ENCODE data around the gene ST7L.

The ST7L gene

GRCh38 chr1:112544751-112545150, 74.2 kb downstream of the ST7L start:
- DNase-seq = no peak

- no peak for DNase-seq
Observed at GRCh38 chr1:112544011-112544688, 74.8 kb downstream of the ST7L start.

- DNase-seq = no peak
Observed at GRCh38 chr1:112542206-112542973, 76.6 kb downstream of the ST7L start.

- DNase-seq = no peak
Observed at GRCh38 chr1:112541299-112541698, 77.6 kb downstream of the ST7L start.

- no peak for DNase-seq
Observed at GRCh38 chr1:112540226-112540794, 78.6 kb downstream of the ST7L start.

- no peak for DNase-seq
Observed at GRCh38 chr1:112538883-112539282, 80.1 kb downstream of the ST7L start.

- no peak for DNase-seq
Observed at GRCh38 chr1:112537456-112537855, 81.5 kb downstream of the ST7L start.

- DNase-seq = no peak
Observed at GRCh38 chr1:112536561-112536960, 82.4 kb downstream of the ST7L start.

- DNase-seq = no peak
Observed at GRCh38 chr1:112533029-112533428, 85.9 kb downstream of the ST7L start.

- DNase-seq = no peak
Observed at GRCh38 chr1:112532064-112532463, 86.9 kb downstream of the ST7L start.

- no peak for DNase-seq
Observed at GRCh38 chr1:112530832-112531231, 88.1 kb downstream of the ST7L start.

- DNase-seq = no peak
Observed at GRCh38 chr1:112529301-112529700, 89.6 kb downstream of the ST7L start.

- no peak for DNase-seq
Observed at GRCh38 chr1:112528076-112528475, 90.9 kb downstream of the ST7L start.

GRCh38 chr1:112527266-112528010, 91.5 kb downstream of the ST7L start:
- DNase-seq = no peak

GRCh38 chr1:112524986-112525385, 94.0 kb downstream of the ST7L start:
- no peak for DNase-seq

- DNase-seq = no peak
Observed at GRCh38 chr1:112524251-112524650, 94.7 kb downstream of the ST7L start.

GRCh38 chr1:112522621-112523020, 96.3 kb downstream of the ST7L start:
- no peak for DNase-seq

- no peak for DNase-seq
Observed at GRCh38 chr1:112520166-112520565, 98.8 kb downstream of the ST7L start.

GRCh38 chr1:112518186-112518585, 100.8 kb downstream of the ST7L start:
- no peak for DNase-seq

- DNase-seq = no peak
Observed at GRCh38 chr1:112517646-112518045, 101.3 kb downstream of the ST7L start.

- no peak for DNase-seq
Observed at GRCh38 chr1:112517231-112517630, 101.7 kb downstream of the ST7L start.

- DNase-seq = no peak
Observed at GRCh38 chr1:112516141-112516540, 102.8 kb downstream of the ST7L start.

GRCh38 chr1:112515311-112516009, 103.5 kb downstream of the ST7L start:
- no peak for DNase-seq
